ENCODE results near the gene TBATA. TPM values are rescaled to one million over a fixed set of nuclear protein-coding genes. Genes with fewer than 3 reads are reported as not detected.
"Not testable (repeated sequence)": the region's sequence is repeated elsewhere in the genome, so short reads cannot be mapped to it uniquely, and the experiment has no call there.

TBATA gene
- polyA plus RNA-seq, 1 of the 3 experiments (the other 2 are of a cell fraction): not detected

GRCh38 chr10:70768026-70768685, 17.0 kb downstream of the TBATA start:
- H4K20me1 ChIP-seq (ENCODE audit: insufficient read depth); H3F3A ChIP-seq (replicated peaks; ENCODE audit: insufficient read depth); H3K9me3 ChIP-seq; DNase-seq; H3K27me3 ChIP-seq (ENCODE audit: insufficient read depth); H3K9me2 ChIP-seq; H3K27ac ChIP-seq (ENCODE audit: low read depth in 2 of 2, low read length in 1 of 2); H3K79me2 ChIP-seq (ENCODE audit: insufficient read depth); H3K4me2 ChIP-seq; POLR2A ChIA-PET; H2AFZ ChIP-seq (ENCODE audit: low read depth); H3K4me1 ChIP-seq (ENCODE audit: control insufficient read depth in 1 of 2, insufficient read depth in 2 of 2, low read depth in 1 of 2, low read length in 1 of 2); H3K4me3 ChIP-seq (ENCODE audit: low read depth in 2 of 2, low read length in 1 of 2); H3K36me3 ChIP-seq (replicated peaks in 1 of 2; ENCODE audit: control insufficient read depth in 1 of 2, insufficient read depth in 2 of 2, low read length in 1 of 2); H3K9ac ChIP-seq: not testable (repeated sequence)
- CTCF ChIA-PET: interaction anchor here (1.6 to 1.9 kb wide), 2 partner anchors 9 to 10 kb away, joined by 4 to 9 read pairs; no protein-coding TSS in a partner anchor
- WGBS (ENCODE audit: low lambda C conversion rate): 57% methylated on average over 6 of the region's 6 CpGs

GRCh38 chr10:70765794-70766594, 19.2 kb downstream of the TBATA start:
- H4K20me1 ChIP-seq (ENCODE audit: insufficient read depth): no peaks in the 10 kb centered on the region
- 64% methylated on average over 7 of the region's 8 CpGs for WGBS (ENCODE audit: low lambda C conversion rate)
- H3F3A ChIP-seq (replicated peaks; ENCODE audit: insufficient read depth): no peaks in the 10 kb centered on the region
- ChIA-PET POLR2A (no interaction called here), CTCF (no interaction called here)
- no peak for DNase-seq
- no peak overlapping the region for H3K4me2 ChIP-seq
- H3K79me2 ChIP-seq (ENCODE audit: insufficient read depth): no peaks in the 10 kb centered on the region
- H2AFZ ChIP-seq (ENCODE audit: low read depth): no peak overlapping the region
- no peaks in the 10 kb centered on the region for H3K36me3 ChIP-seq (replicated peaks in 1 of 2; ENCODE audit: control insufficient read depth in 1 of 2, insufficient read depth in 2 of 2, low read length in 1 of 2)
- H3K9me3 ChIP-seq: no peaks in the 10 kb centered on the region
- H3K27me3 ChIP-seq (ENCODE audit: insufficient read depth): no peaks in the 10 kb centered on the region; the same call in 1 of the 2 replicates
- no peak overlapping the region for H3K27ac ChIP-seq (ENCODE audit: low read depth in 2 of 2, low read length in 1 of 2)
- no peak overlapping the region for H3K9ac ChIP-seq
- H3K4me3 ChIP-seq (ENCODE audit: low read depth in 2 of 2, low read length in 1 of 2): no peak overlapping the region
- H3K9me2 ChIP-seq: no peaks in the 10 kb centered on the region
- peaks cover 0 to 7% of the 10 kb centered on the region in 2 experiments; a peak in 1 of 4 replicates for H3K4me1 ChIP-seq (ENCODE audit: control insufficient read depth in 1 of 2, insufficient read depth in 2 of 2, low read depth in 1 of 2, low read length in 1 of 2)
- TF ChIP-seq TEAD4 (IDR thresholded peaks at IDR 0.05; ENCODE audit: borderline replicate concordance, insufficient read depth): no peak
- TF ChIP-seq MEF2A (IDR thresholded peaks at IDR 0.05; ENCODE audit: borderline replicate concordance, low read depth): no peak
- no peak for TF ChIP-seq GABPA (IDR thresholded peaks at IDR 0.05; ENCODE audit: low read depth)
- TF ChIP-seq MAX (IDR thresholded peaks at IDR 0.05; ENCODE audit: low read depth): no peak
- TF ChIP-seq IRF3 (IDR thresholded peaks at IDR 0.05; ENCODE audit: low read depth, low read length): no peak
- no peak for TF ChIP-seq CTCF (IDR thresholded peaks at IDR 0.05)
- no peak for TF ChIP-seq RAD21 (IDR thresholded peaks at IDR 0.05; ENCODE audit: low read length)
- no peak for TF ChIP-seq FOXJ3 (CRISPR knock-in tag; IDR thresholded peaks at IDR 0.05)
- no peak for TF ChIP-seq FOSL2 (IDR thresholded peaks at IDR 0.05; ENCODE audit: borderline replicate concordance, low read depth)
- no peak for TF ChIP-seq SMC3 (IDR thresholded peaks at IDR 0.05; ENCODE audit: low read depth, low read length)
